Activated CD4-positive, CD25-positive, alpha-beta regulatory T cell (primary cell): ENCODE data around the gene SCAP.

Source experiments
- DNase-seq, 4 experiments: peaks; one replicate each; lab custom pipeline; 2025; lab: John Stamatoyannopoulos, UW

The SCAP gene

DNA sequence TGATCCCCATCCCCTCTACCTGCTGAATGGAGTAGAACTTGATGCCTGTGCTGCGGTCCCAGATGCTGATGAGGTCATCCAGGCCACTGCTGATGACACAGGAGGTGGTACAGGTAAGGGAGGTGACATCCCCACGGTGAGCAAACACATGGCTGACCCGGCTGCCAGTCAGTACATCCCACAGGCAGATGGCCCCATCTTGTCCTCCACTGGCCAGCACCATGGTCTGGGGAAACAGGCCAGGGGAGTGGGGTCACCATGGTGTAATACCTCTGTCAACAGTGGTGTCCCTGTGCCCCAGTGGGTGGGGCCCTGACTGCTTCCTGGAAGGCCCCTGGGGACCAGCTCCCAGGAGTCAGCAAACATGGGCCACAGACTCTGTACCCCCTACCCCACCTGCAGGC, 61.6 kb downstream of the SCAP start:
- DNase-seq = no peak

DNA sequence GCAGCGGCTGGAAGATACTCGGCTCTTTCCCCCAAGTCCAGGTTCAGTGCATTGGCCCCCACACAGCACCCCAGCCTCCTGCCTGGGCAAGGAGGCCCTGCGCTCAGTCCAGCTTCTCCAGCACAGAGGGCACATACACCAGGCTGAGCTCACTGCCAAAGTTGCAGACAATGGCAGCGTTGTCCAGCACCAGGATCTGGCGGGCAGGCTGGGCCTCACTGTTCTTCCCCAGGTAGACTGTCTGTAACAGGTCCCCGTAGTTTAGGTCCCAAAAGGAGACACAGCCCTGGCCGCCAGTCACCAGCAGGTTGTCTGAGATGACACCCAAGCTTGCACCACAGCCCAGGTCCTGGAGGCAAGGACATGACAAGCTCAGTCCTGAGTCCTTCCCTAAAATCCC, 62.0 kb downstream of the SCAP start:
- DNase-seq = no peak

DNA sequence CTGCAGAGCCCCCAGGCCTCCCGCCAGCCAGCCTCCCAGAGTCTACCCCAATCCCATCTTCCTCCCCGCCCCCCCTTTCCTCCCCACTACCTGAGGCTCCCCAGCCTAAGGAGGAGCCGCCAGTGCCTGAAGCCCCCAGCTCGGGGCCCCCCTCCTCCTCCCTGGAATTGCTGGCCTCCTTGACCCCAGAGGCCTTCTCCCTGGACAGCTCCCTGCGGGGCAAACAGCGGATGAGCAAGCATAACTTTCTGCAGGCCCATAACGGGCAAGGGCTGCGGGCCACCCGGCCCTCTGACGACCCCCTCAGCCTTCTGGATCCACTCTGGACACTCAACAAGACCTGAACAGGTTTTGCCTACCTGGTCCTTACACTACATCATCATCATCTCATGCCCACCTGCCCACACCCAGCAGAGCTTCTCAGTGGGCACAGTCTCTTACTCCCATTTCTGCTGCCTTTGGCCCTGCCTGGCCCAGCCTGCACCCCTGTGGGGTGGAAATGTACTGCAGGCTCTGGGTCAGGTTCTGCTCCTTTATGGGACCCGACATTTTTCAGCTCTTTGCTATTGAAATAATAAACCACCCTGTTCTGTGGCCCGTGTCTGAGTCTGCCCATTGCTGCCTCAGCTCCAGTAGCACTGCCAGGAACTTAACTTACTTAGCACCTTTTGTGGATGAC, 62.8 kb downstream of the SCAP start:
- DNase-seq = no peak

DNA sequence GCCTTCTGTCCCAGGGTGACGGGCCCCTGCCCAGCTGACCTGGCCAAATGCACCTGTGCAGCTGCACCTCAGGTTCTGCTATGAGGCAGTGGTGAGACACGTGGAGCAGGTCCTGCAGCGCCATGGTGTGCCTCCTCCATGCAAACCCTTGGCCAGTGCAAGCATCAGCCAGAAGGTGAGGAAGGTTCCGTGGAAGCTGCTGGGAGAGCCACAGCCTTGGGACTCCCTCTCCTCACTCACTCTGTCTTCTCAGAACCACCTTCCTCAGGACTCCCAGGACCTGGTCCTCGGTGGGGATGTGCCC, 63.3 kb downstream of the SCAP start:
- no peak for DNase-seq

DNA sequence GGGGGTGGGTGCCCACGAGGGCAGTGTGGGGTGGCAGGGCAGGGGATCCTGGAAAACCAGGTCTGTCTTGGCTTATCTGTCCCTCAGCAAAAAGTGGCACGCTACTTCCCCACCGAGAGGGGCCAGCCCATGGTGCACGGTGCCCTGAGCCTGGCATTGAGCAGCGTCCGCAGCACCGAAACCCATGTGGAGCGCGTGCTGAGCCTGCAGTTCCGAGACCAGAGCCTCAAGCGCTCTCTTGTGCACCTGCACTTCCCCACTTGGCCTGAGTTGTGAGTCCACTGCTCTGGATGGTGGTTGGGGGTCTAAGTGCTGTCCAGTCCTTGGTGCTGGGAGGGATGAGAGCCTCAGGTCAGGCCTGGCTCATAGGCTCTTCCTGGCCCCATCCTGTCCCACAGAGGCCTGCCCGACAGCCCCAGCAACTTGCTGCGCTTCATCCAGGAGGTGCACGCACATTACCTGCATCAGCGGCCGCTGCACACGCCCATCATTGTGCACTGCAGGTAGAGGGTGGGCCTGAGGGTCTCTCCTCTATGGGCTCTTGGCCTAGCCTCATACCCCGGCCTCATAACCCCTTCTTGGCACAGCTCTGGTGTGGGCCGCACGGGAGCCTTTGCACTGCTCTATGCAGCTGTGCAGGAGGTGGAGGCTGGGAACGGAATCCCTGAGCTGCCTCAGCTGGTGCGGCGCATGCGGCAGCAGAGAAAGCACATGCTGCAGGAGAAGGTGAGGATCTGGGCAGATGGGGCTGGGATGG, 63.9 kb downstream of the SCAP start:
- no peak for DNase-seq

DNA sequence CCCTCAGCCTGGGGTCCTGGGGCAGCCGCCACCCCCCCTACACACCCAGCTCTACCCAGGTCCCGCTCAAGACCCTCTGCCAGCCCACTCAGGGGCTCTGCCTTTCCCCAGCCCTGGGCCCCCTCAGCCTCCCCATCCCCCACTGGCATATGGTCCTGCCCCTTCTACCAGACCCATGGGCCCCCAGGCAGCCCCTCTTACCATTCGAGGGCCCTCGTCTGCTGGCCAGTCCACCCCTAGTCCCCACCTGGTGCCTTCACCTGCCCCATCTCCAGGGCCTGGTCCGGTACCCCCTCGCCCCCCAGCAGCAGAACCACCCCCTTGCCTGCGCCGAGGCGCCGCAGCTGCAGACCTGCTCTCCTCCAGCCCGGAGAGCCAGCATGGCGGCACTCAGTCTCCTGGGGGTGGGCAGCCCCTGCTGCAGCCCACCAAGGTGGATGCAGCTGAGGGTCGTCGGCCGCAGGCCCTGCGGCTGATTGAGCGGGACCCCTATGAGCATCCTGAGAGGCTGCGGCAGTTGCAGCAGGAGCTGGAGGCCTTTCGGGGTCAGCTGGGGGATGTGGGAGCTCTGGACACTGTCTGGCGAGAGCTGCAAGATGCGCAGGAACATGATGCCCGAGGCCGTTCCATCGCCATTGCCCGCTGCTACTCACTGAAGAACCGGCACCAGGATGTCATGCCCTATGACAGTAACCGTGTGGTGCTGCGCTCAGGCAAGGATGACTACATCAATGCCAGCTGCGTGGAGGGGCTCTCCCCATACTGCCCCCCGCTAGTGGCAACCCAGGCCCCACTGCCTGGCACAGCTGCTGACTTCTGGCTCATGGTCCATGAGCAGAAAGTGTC, 64.7 kb downstream of the SCAP start:
- no peak for DNase-seq

DNA sequence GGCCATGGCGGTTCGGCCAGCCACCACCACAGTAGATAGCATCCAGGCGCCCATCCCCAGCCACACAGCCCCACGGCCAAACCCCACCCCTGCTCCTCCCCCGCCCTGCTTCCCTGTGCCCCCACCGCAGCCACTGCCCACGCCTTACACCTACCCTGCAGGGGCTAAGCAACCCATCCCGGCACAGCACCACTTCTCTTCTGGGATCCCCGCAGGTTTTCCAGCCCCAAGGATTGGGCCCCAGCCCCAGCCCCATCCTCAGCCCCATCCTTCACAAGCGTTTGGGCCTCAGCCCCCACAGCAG, 65.4 kb downstream of the SCAP start:
- no peak for DNase-seq

DNA sequence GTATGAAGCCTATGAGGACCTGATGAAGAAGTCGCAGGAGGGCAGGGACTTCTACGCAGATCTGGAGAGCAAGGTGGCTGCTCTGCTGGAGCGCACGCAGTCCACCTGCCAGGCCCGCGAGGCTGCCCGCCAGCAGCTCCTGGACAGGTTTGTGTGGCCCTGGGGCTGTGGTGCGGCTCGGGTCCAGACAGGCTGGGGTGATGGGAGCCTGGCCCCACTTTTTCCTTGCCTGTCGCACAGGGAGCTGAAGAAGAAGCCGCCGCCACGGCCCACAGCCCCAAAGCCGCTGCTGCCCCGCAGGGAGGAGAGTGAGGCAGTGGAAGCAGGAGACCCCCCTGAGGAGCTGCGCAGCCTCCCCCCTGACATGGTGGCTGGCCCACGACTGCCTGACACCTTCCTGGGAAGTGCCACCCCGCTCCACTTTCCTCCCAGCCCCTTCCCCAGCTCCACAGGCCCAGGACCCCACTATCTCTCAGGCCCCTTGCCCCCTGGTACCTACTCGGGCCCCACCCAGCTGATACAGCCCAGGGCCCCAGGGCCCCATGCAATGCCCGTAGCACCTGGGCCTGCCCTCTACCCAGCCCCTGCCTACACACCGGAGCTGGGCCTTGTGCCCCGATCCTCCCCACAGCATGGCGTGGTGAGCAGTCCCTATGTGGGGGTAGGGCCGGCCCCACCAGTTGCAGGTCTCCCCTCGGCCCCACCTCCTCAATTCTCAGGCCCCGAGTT, 65.9 kb downstream of the SCAP start:
- no peak for DNase-seq

DNA sequence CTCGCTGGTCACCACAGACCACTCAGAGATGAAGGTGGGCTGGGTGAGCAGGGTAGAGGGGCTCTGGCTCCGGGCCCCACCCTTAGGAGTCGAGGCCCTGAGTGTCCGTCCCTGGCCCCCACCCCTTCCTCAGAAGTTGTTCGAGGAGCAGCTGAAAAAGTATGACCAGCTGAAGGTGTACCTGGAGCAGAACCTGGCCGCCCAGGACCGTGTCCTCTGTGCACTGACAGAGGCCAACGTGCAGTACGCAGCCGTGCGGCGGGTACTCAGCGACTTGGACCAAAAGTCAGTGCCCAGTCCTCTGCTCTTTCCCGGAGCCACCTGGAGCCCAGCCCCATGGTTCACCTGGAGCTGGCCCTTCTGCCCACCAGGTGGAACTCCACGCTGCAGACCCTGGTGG, 66.5 kb downstream of the SCAP start:
- DNase-seq = no peak

DNA sequence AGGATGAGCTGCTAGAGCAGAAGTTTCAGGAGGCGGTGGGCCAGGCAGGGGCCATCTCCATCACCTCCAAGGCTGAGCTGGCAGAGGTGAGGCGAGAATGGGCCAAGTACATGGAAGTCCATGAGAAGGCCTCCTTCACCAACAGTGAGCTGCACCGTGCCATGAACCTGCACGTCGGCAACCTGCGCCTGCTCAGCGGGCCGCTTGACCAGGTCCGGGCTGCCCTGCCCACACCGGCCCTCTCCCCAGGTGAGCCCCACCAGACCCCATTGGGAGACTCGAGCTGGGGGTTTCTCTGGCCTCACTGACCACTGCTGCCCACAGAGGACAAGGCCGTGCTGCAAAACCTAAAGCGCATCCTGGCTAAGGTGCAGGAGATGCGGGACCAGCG, 66.9 kb downstream of the SCAP start:
- no peak for DNase-seq

DNA sequence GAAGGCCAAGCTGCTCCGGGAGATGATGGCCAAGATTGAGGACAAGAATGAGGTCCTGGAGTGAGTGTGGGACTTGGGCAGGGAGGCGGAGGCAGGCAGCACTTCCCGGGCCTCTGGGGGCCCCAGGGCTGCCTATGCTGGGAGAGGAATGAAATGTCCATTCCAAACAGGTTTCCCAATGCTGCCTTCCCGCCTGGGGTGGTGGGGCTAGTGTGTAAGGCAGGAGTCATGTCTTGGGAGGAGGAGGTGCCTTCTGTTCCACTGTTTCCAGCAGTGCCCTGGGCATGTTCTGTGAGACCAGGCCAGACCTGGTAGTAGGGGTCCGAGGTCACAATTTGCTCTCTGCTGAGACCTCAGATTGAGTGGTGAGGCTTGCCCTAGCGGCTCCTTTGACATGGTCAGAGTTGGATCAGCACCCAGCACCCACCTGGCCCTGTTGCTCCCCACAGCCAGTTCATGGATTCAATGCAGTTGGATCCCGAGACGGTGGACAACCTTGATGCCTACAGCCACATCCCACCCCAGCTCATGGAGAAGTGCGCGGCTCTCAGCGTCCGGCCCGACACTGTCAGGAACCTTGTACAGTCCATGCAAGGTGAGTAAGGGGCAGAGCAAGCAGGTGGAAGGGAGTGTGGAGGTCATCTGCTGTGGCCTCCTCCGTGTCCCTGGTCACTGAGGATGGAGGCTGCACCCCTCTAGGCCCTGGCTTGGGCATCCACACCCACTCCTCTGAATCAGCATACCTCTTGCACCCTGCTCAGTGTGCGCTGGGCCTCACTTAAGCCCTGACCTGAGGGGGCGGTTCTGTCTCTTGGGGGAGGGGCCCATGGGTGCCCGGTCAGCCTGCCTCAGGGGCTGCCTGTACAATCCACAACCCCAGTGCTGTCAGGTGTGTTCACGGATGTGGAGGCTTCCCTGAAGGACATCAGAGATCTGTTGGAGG, 67.6 kb downstream of the SCAP start:
- no peak for DNase-seq

DNA sequence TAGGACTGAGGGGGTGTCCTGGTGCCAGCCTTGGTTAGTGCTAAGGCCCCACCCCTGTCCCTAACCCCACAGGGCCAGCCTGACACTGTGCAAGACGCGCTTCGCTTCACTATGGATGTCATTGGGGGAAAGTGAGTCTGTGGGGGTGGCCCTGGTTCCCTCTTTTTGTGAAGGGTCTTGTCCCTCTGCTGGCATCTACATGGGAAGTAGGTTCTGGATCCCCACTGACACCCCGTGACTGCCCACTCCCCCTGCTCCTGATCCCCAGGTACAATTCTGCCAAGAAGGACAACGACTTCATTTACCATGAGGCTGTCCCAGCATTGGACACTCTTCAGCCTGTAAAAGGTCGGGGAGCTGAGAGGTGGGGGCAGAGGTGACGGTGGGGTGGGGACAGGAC, 68.5 kb downstream of the SCAP start:
- no peak for DNase-seq

DNA sequence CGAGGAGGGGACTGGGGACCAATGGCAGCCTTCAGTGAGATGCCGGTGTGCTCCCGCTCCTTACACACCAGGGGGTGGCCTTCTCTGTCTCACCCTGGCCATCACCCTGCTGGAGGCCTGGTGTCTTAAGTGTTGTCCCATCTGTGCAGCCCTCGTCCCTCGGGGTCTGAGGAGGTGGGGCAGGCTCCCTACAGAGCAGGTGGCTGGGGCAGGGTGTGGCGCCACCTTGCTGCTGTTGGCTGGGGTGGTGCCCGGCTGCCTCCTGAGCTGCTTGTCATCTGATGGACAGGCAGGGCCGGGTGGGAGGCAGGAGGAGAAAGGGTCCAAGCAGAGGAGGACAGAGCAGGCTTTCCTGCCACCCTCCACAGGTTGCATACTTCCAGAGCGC, 69.0 kb downstream of the SCAP start:
- no peak for DNase-seq

DNA sequence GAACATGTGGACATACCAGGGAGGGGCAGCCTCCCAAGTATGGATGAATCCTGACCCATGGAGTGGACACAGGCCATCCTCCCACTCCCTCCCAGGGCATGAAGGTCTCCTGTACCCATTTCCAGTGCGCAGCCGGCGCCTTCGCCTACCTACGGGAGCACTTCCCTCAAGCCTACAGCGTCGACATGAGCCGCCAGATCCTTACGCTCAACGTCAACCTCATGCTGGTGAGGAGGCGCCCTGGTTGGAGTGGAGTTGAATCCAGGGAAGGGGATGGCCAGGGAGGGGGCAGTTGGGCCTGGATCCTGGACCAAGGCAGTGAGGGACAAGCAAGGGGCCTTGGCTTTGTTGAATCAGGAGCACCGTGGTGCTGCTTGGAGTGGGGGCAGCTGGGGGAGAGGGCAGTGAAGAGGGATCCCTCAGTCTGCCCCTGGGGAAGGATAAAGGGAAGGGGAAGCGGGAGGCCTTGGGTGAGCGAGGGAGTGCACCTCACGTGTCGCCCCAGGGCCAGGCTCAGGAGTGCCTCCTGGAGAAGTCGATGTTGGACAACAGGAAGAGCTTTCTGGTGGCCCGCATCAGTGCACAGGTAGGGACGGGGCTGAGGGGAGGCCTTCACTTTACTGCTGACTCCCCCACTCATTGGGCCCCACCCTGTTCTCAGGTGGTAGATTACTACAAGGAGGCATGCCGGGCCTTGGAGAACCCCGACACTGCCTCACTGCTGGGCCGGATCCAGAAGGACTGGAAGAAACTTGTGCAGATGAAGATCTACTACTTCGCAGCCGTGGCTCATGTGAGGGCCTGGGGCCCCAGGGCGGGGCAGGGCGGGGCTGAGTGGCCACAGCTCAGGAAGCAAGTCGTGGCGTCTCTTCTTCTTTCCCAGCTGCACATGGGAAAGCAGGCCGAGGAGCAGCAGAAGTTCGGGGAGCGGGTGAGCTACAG, 69.7 kb downstream of the SCAP start:
- DNase-seq = no peak

DNA sequence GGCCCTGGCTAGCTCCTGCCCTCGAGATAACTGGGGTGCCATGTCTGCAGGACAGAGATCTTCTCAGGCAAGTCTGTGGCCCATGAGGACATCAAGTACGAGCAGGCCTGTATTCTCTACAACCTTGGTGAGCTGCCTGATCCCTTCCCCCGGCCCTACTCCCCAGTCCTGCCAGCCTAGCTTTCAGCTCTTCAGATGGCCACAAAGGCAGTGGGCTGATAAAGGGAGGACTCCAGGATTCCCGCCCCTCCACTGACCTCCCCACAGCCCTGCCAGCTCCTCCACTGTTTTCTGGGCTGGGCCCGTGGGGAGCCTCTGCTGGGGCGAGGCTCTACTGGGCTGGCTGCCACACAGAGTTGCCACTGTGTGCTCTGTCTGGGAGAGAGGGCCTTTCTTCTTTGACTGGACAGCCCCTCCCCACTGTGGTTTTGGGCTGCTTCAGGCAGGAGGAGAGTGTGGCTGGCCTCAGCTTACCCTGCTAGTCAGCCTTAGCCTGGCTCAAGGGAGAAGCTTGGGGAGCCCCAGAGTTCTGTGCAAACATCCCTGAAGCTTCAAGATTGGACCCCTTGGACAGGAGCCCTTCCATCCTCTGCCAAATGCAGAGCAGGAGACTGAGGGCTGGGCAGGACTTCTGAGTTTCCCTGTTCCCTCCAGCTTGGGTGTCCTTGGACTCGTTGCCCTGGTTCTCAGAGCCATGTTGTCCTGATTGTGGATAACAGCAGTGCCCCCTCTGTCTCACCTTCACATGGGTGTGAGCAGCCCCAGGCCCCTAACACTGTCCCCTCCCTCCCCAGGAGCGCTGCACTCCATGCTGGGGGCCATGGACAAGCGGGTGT, 70.6 kb downstream of the SCAP start:
- DNase-seq = no peak

DNA sequence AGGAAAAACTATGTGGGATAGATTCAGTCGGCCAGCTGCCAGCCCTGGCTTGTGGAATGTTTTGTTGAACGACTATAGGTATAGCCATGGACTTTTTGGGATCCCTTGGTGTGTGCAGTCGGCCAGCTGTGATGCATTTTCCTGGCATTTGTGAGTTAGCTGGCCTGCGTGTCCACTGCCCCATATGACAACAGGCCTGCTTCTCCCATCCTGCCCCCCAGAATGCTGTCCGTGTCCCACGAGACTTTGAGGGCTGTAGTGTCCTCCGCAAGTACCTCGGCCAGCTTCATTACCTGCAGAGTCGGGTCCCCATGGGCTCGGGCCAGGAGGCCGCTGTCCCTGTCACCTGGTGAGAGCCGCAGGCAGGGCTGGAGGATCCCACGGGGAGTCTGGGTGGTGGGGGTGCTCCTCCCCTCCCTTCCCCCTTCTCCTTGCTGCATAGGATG, 71.3 kb downstream of the SCAP start:
- DNase-seq = no peak

DNA sequence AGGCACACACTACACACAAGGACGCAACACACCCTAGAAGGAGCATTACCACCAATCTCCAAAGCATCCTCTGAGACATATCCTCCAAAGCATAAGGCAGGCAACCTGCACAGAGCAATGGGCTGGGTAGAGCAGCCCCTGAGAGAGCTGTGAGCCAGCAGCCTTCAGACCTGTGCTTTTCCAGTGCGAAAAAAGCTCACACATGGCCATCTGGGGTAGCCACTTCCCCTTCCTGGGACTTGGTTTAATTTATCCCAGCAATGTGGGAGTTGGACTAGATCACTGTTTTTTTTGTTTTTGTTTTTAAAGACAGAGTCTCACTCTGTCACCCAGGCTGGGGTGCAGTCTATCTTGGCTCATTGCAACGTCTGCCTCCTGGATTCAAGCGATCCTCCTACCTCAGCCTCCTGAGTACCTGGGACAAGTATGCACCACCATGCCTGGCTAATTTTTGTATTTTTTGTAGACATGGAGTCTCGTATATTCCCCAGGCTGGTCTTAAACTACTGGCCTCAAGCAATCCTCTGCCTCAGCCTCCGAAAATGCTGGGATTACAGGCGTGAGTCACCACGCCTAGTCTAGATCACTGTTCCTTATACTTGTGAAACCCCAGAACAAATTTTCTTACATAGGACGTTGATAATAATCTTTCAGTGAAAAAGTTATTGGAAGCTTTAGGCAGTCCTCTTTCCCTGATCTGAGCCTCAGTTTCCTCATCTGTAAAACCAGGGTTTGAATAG, 76.0 kb downstream of the SCAP start:
- DNase-seq = no peak

DNA sequence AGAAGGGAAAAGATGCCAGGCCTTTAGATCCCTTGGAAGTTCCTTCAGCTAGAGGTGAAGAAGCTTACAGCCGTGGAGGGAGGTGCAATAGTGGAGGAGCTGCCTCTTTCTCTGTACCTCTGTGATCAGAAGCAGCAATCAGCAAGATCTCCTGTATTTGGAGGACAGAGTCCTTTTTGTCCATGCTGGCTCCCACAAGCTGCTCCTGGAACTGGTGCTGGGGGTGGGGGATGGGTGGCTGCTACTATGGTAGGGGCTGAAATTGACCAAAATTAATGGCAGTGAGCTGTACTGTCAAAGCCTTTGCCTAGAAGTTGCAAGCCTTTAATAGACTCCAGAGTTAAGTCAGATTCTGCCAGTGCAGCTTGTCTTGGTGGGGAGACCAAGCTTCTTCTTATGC, 76.7 kb downstream of the SCAP start:
- no peak for DNase-seq

DNA sequence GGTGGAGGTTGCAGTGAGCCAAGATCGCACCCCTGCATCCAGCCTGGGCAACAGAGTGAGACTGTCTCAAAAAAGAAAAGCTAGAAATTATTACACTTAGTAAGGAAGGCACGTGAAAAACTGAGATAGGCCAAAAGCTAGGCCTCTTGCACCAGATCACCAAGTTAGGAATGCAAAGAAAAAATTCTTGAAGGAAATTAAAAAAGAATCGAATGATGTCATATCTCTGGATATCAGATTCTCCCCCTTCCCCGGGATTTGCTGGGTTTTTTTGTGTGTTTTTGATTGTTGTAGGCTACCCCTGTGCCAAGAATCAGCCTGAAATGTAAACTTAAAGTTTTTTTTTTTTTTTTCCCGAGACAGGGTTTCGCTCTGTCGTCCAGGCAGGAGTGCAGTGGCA, 77.5 kb downstream of the SCAP start:
- no peak for DNase-seq
